ENCODE data around the gene APOBEC2.

Gene APOBEC2

DNA sequence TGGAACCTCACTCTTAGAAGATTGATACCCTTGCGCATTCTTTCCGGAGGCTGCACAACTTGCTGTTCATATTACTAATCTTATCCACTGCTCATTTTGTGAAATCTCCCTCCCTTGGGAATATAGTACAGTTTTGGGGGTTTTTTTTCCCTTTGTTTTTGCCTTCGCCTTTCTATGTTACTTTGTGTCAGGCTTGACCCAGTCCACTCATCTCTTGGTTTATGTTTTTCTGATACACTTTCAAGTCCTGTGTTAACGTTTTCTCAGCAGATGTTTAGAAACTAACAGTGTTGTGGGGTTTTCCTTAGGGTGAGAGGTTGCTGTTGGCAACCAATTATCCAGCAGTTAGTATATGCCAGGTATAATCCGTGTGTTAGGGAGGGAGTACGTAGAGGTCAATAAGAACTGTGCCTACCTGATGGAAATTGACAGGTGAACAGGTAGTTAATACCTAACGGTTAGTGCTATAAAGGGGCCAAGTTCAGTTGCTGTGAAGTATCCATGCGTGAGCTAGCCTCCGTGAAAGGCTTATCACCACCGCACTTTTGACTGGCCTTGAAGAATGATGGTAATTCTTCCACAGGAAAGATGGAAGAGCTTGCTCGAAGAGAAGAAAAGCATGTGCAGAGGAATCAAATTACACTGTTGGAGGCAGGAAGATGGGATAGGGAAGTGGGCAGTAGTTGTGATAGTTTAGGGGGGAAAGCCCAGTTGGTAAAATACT, 21.1 kb downstream of the APOBEC2 start:
- no peak for ATAC-seq
- no peak for TF ChIP-seq ZFP3 (CRISPR knock-in tag; IDR thresholded peaks at IDR 0.05)
- TF ChIP-seq ZC3H10 (CRISPR knock-in tag; IDR thresholded peaks at IDR 0.05): no peak
- no peak for TF ChIP-seq ESRRG (CRISPR knock-in tag; IDR thresholded peaks at IDR 0.05)
- no peak for TF ChIP-seq ZNF565 (CRISPR knock-in tag; conservative IDR thresholded peaks at IDR 0.05; ENCODE audit: low read depth)
- TF ChIP-seq GLIS3 (CRISPR knock-in tag; IDR thresholded peaks at IDR 0.05): no peak
- TF ChIP-seq OSR1 (CRISPR knock-in tag; IDR thresholded peaks at IDR 0.05): no peak
- TF ChIP-seq ZNF8 (CRISPR knock-in tag; IDR thresholded peaks at IDR 0.05): no peak
- TF ChIP-seq PPARA (CRISPR knock-in tag; IDR thresholded peaks at IDR 0.05; ENCODE audit: borderline replicate concordance): no peak
- TF ChIP-seq TOX (CRISPR knock-in tag; IDR thresholded peaks at IDR 0.05; ENCODE audit: borderline replicate concordance): no peak
- no peak for TF ChIP-seq PATZ1 (CRISPR knock-in tag; IDR thresholded peaks at IDR 0.05; ENCODE audit: borderline replicate concordance)
- TF ChIP-seq CSDC2 (CRISPR knock-in tag; IDR thresholded peaks at IDR 0.05): no peak
- TF ChIP-seq ARNTL (CRISPR knock-in tag; IDR thresholded peaks at IDR 0.05; ENCODE audit: borderline replicate concordance, low read depth): no peak
- no peak for TF ChIP-seq ISL1 (CRISPR knock-in tag; IDR thresholded peaks at IDR 0.05)
- TF ChIP-seq CSRNP3 (CRISPR knock-in tag; IDR thresholded peaks at IDR 0.05): no peak

- ATAC-seq: no peak
- TF ChIP-seq PPARA (CRISPR knock-in tag; IDR thresholded peaks at IDR 0.05; ENCODE audit: borderline replicate concordance) (no peak), ZC3H10 (CRISPR knock-in tag; IDR thresholded peaks at IDR 0.05) (no peak), GLIS3 (CRISPR knock-in tag; IDR thresholded peaks at IDR 0.05) (no peak), CSDC2 (CRISPR knock-in tag; IDR thresholded peaks at IDR 0.05) (no peak), BACH2 (CRISPR knock-in tag; IDR thresholded peaks at IDR 0.05; ENCODE audit: borderline replicate concordance) (no peak), SNAI2 (CRISPR knock-in tag; IDR thresholded peaks at IDR 0.05) (no peak), ZFP3 (CRISPR knock-in tag; IDR thresholded peaks at IDR 0.05) (no peak), ZNF70 (CRISPR knock-in tag; IDR thresholded peaks at IDR 0.05) (no peak), ZNF565 (CRISPR knock-in tag; conservative IDR thresholded peaks at IDR 0.05; ENCODE audit: low read depth) (no peak), TCF4 (CRISPR knock-in tag; IDR thresholded peaks at IDR 0.05; ENCODE audit: borderline replicate concordance) (no peak), CSRNP3 (CRISPR knock-in tag; IDR thresholded peaks at IDR 0.05) (no peak), ARNTL (CRISPR knock-in tag; IDR thresholded peaks at IDR 0.05; ENCODE audit: borderline replicate concordance, low read depth) (no peak), ISL1 (CRISPR knock-in tag; IDR thresholded peaks at IDR 0.05) (no peak), PATZ1 (CRISPR knock-in tag; IDR thresholded peaks at IDR 0.05; ENCODE audit: borderline replicate concordance) (no peak), TOX (CRISPR knock-in tag; IDR thresholded peaks at IDR 0.05; ENCODE audit: borderline replicate concordance) (no peak), RARB (CRISPR knock-in tag; IDR thresholded peaks at IDR 0.05) (no peak), OSR1 (CRISPR knock-in tag; IDR thresholded peaks at IDR 0.05) (no peak), ESRRG (CRISPR knock-in tag; IDR thresholded peaks at IDR 0.05) (no peak)
- TF ChIP-seq, protein P1, sequence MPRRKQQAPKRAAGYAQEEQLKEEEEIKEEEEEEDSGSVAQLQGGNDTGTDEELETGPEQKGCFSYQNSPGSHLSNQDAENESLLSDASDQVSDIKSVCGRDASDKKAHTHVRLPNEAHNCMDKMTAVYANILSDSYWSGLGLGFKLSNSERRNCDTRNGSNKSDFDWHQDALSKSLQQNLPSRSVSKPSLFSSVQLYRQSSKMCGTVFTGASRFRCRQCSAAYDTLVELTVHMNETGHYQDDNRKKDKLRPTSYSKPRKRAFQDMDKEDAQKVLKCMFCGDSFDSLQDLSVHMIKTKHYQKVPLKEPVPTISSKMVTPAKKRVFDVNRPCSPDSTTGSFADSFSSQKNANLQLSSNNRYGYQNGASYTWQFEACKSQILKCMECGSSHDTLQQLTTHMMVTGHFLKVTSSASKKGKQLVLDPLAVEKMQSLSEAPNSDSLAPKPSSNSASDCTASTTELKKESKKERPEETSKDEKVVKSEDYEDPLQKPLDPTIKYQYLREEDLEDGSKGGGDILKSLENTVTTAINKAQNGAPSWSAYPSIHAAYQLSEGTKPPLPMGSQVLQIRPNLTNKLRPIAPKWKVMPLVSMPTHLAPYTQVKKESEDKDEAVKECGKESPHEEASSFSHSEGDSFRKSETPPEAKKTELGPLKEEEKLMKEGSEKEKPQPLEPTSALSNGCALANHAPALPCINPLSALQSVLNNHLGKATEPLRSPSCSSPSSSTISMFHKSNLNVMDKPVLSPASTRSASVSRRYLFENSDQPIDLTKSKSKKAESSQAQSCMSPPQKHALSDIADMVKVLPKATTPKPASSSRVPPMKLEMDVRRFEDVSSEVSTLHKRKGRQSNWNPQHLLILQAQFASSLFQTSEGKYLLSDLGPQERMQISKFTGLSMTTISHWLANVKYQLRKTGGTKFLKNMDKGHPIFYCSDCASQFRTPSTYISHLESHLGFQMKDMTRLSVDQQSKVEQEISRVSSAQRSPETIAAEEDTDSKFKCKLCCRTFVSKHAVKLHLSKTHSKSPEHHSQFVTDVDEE (CRISPR knock-in tag; IDR thresholded peaks at IDR 0.05): no peak
- TF ChIP-seq, protein P2, sequence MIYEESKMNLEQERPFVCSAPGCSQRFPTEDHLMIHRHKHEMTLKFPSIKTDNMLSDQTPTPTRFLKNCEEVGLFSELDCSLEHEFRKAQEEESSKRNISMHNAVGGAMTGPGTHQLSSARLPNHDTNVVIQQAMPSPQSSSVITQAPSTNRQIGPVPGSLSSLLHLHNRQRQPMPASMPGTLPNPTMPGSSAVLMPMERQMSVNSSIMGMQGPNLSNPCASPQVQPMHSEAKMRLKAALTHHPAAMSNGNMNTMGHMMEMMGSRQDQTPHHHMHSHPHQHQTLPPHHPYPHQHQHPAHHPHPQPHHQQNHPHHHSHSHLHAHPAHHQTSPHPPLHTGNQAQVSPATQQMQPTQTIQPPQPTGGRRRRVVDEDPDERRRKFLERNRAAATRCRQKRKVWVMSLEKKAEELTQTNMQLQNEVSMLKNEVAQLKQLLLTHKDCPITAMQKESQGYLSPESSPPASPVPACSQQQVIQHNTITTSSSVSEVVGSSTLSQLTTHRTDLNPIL (CRISPR knock-in tag; IDR thresholded peaks at IDR 0.05; ENCODE audit: low read depth): no peak
Observed at GRCh38 chr6:41074692-41075436, 21.9 kb downstream of the APOBEC2 start.
